Measurements from ENCODE around the gene NSD2.

The NSD2 gene

GRCh38 chr4:1864076-1865008, 6.9 kb upstream of the NSD2 start:
- Mint-ChIP-seq H3K4me3 (no peak overlapping the region), H3K36me3 (no peaks in the 10 kb centered on the region), H3K27me3 (peaks cover 7% of the 10 kb centered on the region), H3K4me1 (peaks cover 13% of the 10 kb centered on the region), H3K9me3 (no peaks in the 10 kb centered on the region), H3K27ac (no peak overlapping the region)
- ATAC-seq (ENCODE audit: low read depth) (no peak), DNase-seq (ENCODE audit: low spot score in 2 of 2) (no peak)

- H3K27ac Mint-ChIP-seq: no peak overlapping the region
- H3K9me3 Mint-ChIP-seq: no peaks in the 10 kb centered on the region
- ATAC-seq (ENCODE audit: low read depth) (no peak), DNase-seq (ENCODE audit: low spot score in 2 of 2) (no peak)
- peaks cover 5% of the 10 kb centered on the region for H3K27me3 Mint-ChIP-seq
- peaks cover 17% of the 10 kb centered on the region for H3K4me1 Mint-ChIP-seq
- H3K4me3 Mint-ChIP-seq: no peak overlapping the region
- H3K36me3 Mint-ChIP-seq: no peaks in the 10 kb centered on the region
Observed at GRCh38 chr4:1866189-1866661, 5.0 kb upstream of the NSD2 start.

DNA sequence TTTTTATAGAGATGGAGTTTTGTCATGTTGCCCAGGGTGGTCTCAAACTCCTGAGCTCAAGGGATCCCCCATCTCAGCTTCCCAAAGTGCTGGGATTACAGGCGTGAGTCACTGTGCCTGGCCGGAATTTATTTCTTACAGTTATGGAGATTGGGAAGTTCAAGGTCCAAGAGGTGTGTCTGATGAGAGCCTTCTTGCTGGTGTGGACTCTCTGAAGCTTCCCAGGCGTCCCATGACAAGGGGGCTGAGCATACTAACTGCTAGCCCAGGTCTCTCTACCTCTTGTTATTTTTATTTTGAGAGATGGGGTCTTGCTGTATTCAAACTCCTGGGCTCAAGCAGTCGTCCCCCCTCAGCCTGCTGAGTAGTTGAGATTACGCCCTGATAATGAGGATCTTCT, 2.9 kb upstream of the NSD2 start:
- peaks cover 3% of the 10 kb centered on the region for H3K27me3 Mint-ChIP-seq
- no peak for ATAC-seq (ENCODE audit: low read depth)
- no peaks in the 10 kb centered on the region for H3K36me3 Mint-ChIP-seq
- no peak overlapping the region for H3K27ac Mint-ChIP-seq
- peaks cover 11% of the 10 kb centered on the region for H3K4me1 Mint-ChIP-seq
- H3K9me3 Mint-ChIP-seq: no peaks in the 10 kb centered on the region
- no peak for DNase-seq (ENCODE audit: low spot score in 2 of 2)
- H3K4me3 Mint-ChIP-seq: no peak overlapping the region

- Mint-ChIP-seq H3K4me3 (no peak overlapping the region), H3K36me3 (no peaks in the 10 kb centered on the region), H3K9me3 (no peaks in the 10 kb centered on the region), H3K4me1 (peaks cover 11% of the 10 kb centered on the region), H3K27me3 (peaks cover 2% of the 10 kb centered on the region), H3K27ac (no peak overlapping the region)
- ATAC-seq (ENCODE audit: low read depth): no peak
- no peak for DNase-seq (ENCODE audit: low spot score in 2 of 2)
Observed at GRCh38 chr4:1868912-1869311, 2.3 kb upstream of the NSD2 start.

DNA sequence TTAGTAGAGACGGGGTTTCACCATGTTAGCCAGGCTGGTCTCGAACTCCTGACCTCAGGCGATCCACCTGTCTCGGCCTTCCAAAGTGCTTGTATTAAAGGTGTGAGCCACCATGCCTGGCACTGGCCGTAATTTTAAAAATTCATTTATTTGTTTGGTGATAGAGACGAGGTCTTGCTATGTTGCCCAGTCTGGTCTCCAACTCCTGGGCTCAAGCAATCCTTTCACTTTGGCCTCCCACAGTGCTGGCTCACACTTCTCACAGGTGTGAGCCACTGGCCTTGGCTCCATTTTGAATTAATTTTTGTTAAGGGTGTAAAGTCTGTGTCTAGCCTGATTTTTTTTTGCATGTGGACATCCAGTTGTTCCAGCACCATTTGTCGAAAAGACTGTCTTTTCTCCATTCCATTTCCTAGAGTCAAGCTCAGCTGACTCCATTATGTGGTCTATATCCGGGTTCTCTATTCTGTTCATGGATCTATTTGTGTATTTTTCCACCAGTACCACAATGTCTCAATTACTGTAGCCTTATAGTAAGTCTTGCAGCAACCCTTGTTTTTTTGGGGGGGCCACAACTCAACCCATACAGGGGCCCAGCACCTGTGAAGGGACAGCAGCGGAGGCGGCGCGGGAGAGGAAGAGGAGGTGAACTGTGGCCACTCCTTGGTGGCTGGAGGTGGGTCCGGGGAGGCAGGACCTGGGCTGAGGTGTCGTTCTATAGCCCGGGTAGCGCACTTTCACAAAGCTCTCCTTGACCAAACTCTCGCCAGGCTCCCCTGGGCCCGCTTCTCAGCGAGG, 1.5 kb upstream of the NSD2 start:
- Mint-ChIP-seq H3K27ac (peak overlapping the region; percentile 88), H3K27me3 (peaks cover 2% of the 10 kb centered on the region), H3K4me1 (peaks cover 17% of the 10 kb centered on the region), H3K9me3 (no peaks in the 10 kb centered on the region), H3K36me3 (no peaks in the 10 kb centered on the region), H3K4me3 (peak overlapping the region; percentile 82)
- DNase-seq (ENCODE audit: low spot score in 2 of 2) (no peak), ATAC-seq (ENCODE audit: low read depth) (no peak)

GRCh38 chr4:1870328-1870577, 940 bp upstream of the NSD2 start:
- Mint-ChIP-seq H3K4me3 (peak overlapping the region; percentile 82), H3K9me3 (no peaks in the 10 kb centered on the region), H3K27me3 (peaks cover 2% of the 10 kb centered on the region), H3K36me3 (no peaks in the 10 kb centered on the region), H3K27ac (peak overlapping the region; percentile 88), H3K4me1 (peaks cover 17% of the 10 kb centered on the region)
- DNase-seq (ENCODE audit: low spot score in 2 of 2) (peak in 1 of 2 donors; percentile 81), ATAC-seq (ENCODE audit: low read depth) (peak; percentile 71)

GRCh38 chr4:1871471-1872021, 353 bp downstream of the NSD2 start:
- DNase-seq (ENCODE audit: low spot score in 2 of 2) (peak; percentile 23 to 59), ATAC-seq (ENCODE audit: low read depth) (no peak)
- H3K27ac Mint-ChIP-seq: no peak overlapping the region
- peaks cover 17% of the 10 kb centered on the region for H3K4me1 Mint-ChIP-seq
- H3K4me3 Mint-ChIP-seq: peak overlapping the region; percentile 61
- H3K9me3 Mint-ChIP-seq: no peaks in the 10 kb centered on the region
- H3K27me3 Mint-ChIP-seq: peaks cover 2% of the 10 kb centered on the region
- H3K36me3 Mint-ChIP-seq: no peaks in the 10 kb centered on the region

DNA sequence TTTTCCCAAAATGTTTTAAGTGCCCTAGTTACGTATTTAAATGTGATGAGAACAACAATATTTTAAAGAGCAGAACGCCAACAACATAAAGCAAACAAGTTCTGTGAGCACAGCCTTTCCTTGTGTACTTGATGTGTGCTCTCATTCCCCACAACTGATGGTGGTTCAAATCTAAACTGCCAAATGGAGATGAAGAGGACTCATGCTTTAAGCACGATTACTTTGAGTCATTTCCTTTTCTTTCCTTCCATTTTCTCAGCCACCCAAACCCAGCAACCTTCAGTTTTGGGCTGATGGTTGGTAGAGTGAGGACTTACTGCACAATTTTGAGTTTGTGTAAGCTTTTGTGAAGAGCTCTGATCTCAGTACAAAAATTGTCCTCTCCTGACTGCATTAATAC, 1.7 kb downstream of the NSD2 start:
- Mint-ChIP-seq H3K27me3 (no peaks in the 10 kb centered on the region), H3K9me3 (no peaks in the 10 kb centered on the region), H3K4me3 (peak overlapping the region; percentile 83), H3K36me3 (no peaks in the 10 kb centered on the region), H3K4me1 (peaks cover 23% of the 10 kb centered on the region), H3K27ac (peak overlapping the region; percentile 99)
- DNase-seq (ENCODE audit: low spot score in 2 of 2) (no peak), ATAC-seq (ENCODE audit: low read depth) (no peak)

DNA sequence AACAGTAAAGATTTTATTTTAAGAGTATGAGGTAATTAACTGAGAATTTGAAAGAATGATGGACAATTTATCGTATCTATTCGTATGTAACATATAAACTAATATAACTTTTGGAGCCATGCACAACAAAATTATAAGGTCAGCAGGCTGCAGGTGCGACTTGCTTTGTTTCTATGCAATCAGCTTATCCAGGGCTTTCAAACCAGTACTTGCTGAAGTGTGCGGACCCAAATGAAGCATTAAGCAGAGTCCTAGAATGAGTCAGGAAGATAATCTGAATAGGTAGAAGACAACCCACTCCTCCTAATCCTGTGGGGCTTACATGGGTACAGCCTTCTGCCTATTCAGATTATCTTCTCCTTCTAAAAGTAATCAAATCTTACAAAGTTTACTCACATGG, 2.1 kb downstream of the NSD2 start:
- peak overlapping the region; percentile 99 for H3K27ac Mint-ChIP-seq
- no peak overlapping the region for H3K4me3 Mint-ChIP-seq
- no peaks in the 10 kb centered on the region for H3K27me3 Mint-ChIP-seq
- H3K36me3 Mint-ChIP-seq: no peaks in the 10 kb centered on the region
- ATAC-seq (ENCODE audit: low read depth) (no peak), DNase-seq (ENCODE audit: low spot score in 2 of 2) (no peak)
- H3K9me3 Mint-ChIP-seq: no peaks in the 10 kb centered on the region
- H3K4me1 Mint-ChIP-seq: peaks cover 23% of the 10 kb centered on the region

DNA sequence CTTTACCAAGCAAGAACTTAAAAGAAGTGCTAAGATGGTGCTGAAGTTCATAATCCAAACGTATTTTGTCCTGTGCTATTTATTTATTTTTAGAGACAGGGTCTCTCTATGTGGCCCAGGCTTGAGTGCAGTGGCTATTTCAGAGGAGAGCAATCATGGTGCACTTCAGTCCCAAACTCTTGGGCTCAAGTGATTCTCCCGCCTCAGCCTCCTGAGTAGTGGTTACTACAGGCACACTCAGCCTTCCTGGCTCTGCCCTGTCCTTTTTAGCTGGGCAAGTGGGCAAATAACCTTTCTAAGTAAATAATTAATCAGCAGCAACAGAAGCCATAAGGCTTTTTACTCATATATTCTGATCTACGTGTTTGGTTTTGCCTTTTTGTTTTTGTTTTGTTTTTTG, 2.6 kb downstream of the NSD2 start:
- H3K27ac Mint-ChIP-seq: no peak overlapping the region
- ATAC-seq (ENCODE audit: low read depth) (no peak), DNase-seq (ENCODE audit: low spot score in 2 of 2) (no peak)
- no peaks in the 10 kb centered on the region for H3K27me3 Mint-ChIP-seq
- H3K4me1 Mint-ChIP-seq: peaks cover 27% of the 10 kb centered on the region
- H3K9me3 Mint-ChIP-seq: no peaks in the 10 kb centered on the region
- no peaks in the 10 kb centered on the region for H3K36me3 Mint-ChIP-seq
- H3K4me3 Mint-ChIP-seq: no peak overlapping the region

- Mint-ChIP-seq H3K4me3 (no peak overlapping the region), H3K36me3 (no peaks in the 10 kb centered on the region), H3K27ac (no peak overlapping the region), H3K27me3 (no peaks in the 10 kb centered on the region), H3K4me1 (peaks cover 27% of the 10 kb centered on the region), H3K9me3 (no peaks in the 10 kb centered on the region)
- no peak for ATAC-seq (ENCODE audit: low read depth)
- no peak for DNase-seq (ENCODE audit: low spot score in 2 of 2)
Observed at GRCh38 chr4:1874201-1874600, 3.0 kb downstream of the NSD2 start.

GRCh38 chr4:1879485-1879884, 8.3 kb downstream of the NSD2 start:
- H3K4me1 Mint-ChIP-seq: peaks cover 28% of the 10 kb centered on the region
- DNase-seq (ENCODE audit: low spot score in 2 of 2) (no peak), ATAC-seq (ENCODE audit: low read depth) (no peak)
- H3K9me3 Mint-ChIP-seq: no peaks in the 10 kb centered on the region
- H3K36me3 Mint-ChIP-seq: peaks cover 3% of the 10 kb centered on the region
- no peak overlapping the region for H3K27ac Mint-ChIP-seq
- no peaks in the 10 kb centered on the region for H3K27me3 Mint-ChIP-seq
- H3K4me3 Mint-ChIP-seq: no peak overlapping the region

DNA sequence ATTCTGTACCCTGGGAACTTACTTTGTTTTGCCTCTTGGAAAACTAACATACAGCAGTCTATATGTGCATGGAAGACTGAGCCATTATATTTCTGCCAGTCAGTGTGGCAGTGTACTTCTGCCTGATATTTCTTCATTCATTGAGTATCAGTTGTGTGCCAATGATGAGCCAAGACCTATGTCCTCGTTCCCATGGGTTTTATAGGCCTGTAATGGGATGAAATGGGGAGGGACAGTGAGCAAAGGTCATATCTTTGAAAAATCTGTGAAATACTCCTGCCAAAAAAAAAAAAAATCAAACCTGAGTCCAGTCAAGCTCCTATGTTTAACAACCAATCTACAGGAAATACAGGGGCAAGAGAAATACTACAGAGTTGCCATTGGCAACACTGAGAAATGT, 9.1 kb downstream of the NSD2 start:
- DNase-seq (ENCODE audit: low spot score in 2 of 2): no peak
- no peak overlapping the region for H3K4me3 Mint-ChIP-seq
- ATAC-seq (ENCODE audit: low read depth): no peak
- no peaks in the 10 kb centered on the region for H3K27me3 Mint-ChIP-seq
- H3K27ac Mint-ChIP-seq: no peak overlapping the region
- no peaks in the 10 kb centered on the region for H3K9me3 Mint-ChIP-seq
- H3K4me1 Mint-ChIP-seq: peaks cover 28% of the 10 kb centered on the region
- H3K36me3 Mint-ChIP-seq: peaks cover 3% of the 10 kb centered on the region

DNA sequence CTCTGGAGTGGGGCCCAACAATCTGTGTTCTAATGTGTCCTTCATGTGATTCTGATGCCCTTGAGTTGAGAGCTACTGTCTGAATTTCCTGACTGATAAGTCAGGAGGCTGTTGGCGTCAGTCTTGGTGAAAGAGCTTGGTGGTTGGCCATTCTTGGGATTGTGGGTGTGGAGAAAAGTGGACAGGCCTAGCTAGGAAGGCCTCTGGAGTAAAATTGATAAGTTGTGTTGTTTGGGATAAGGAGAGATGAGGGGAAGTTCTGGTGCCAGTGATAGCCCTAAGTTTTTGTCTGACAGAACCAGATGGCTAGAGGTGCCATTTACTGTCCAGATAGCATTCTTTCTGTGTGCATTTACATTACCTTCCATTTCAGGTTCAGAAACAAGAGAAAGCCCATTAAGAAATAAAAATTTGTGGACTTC, 11.7 kb downstream of the NSD2 start:
- DNase-seq (ENCODE audit: low spot score in 2 of 2) (no peak), ATAC-seq (ENCODE audit: low read depth) (no peak)
- H3K27ac Mint-ChIP-seq: no peak overlapping the region
- peaks cover 4% of the 10 kb centered on the region for H3K9me3 Mint-ChIP-seq
- no peaks in the 10 kb centered on the region for H3K27me3 Mint-ChIP-seq
- H3K4me3 Mint-ChIP-seq: no peak overlapping the region
- H3K4me1 Mint-ChIP-seq: peaks cover 31% of the 10 kb centered on the region
- peaks cover 3% of the 10 kb centered on the region for H3K36me3 Mint-ChIP-seq

Measured in memory B cell (primary cell).